Activated T-cell treated with anti-CD3 and anti-CD28 coated beads for 48 hours (primary cell): ENCODE measurements around the gene TRNT1.

Source experiments
- DNase-seq: peaks from one replicate; pipeline ENCODE4 v3.0.0-alpha.2; 2020; ENCODE audit warnings: low read depth

The TRNT1 gene

GRCh38 chr3:3110749-3111361 lies 15.9 kb upstream of the TRNT1 start:
- DNase-seq: no peak

- no peak for DNase-seq
Measured at GRCh38 chr3:3113042-3113709, 13.6 kb upstream of the TRNT1 start.

GRCh38 chr3:3117651-3118050 lies 9.1 kb upstream of the TRNT1 start:
- no peak for DNase-seq

GRCh38 chr3:3119393-3119851 lies 7.3 kb upstream of the TRNT1 start:
- DNase-seq: peak; percentile 24

- DNase-seq: no peak
Measured at GRCh38 chr3:3125977-3126376, 763 bp upstream of the TRNT1 start.

GRCh38 chr3:3127432-3128010 lies 781 bp downstream of the TRNT1 start:
- DNase-seq: peak; percentile 26

GRCh38 chr3:3129579-3129978 lies 2.8 kb downstream of the TRNT1 start:
- DNase-seq: no peak

GRCh38 chr3:3133500-3133899 lies 6.8 kb downstream of the TRNT1 start:
- no peak for DNase-seq

GRCh38 chr3:3134750-3135448 lies 8.2 kb downstream of the TRNT1 start:
- no peak for DNase-seq

GRCh38 chr3:3137526-3137925 lies 10.8 kb downstream of the TRNT1 start:
- no peak for DNase-seq

- no peak for DNase-seq
Measured at GRCh38 chr3:3141939-3142338, 15.2 kb downstream of the TRNT1 start.

- no peak for DNase-seq
Measured at GRCh38 chr3:3145831-3146230, 19.1 kb downstream of the TRNT1 start.

GRCh38 chr3:3149560-3149959 lies 22.8 kb downstream of the TRNT1 start:
- no peak for DNase-seq

- no peak for DNase-seq
Measured at GRCh38 chr3:3151513-3151912, 24.8 kb downstream of the TRNT1 start.

GRCh38 chr3:3154879-3155610 lies 28.3 kb downstream of the TRNT1 start:
- DNase-seq: no peak

GRCh38 chr3:3157484-3157883 lies 30.7 kb downstream of the TRNT1 start:
- no peak for DNase-seq

GRCh38 chr3:3160826-3161225 lies 34.1 kb downstream of the TRNT1 start:
- DNase-seq: no peak

GRCh38 chr3:3165241-3165640 lies 38.5 kb downstream of the TRNT1 start:
- no peak for DNase-seq

- no peak for DNase-seq
Measured at GRCh38 chr3:3165650-3166049, 38.9 kb downstream of the TRNT1 start.

GRCh38 chr3:3170998-3171397 lies 44.3 kb downstream of the TRNT1 start:
- no peak for DNase-seq

GRCh38 chr3:3172627-3173026 lies 45.9 kb downstream of the TRNT1 start:
- DNase-seq: no peak

GRCh38 chr3:3177861-3178497 lies 51.2 kb downstream of the TRNT1 start:
- DNase-seq: no peak
